Measurements from ENCODE around the gene CRIM1. TPM values are rescaled to one million over a fixed set of nuclear protein-coding genes. Genes with fewer than 3 reads are reported as not detected.

The CRIM1 gene
- total and polyA plus RNA-seq, 2 of the 8 experiments (the other 6 are each of a cell fraction or from before 2014, with no cell fraction given), result 9.4 to 28.4 TPM

DNA sequence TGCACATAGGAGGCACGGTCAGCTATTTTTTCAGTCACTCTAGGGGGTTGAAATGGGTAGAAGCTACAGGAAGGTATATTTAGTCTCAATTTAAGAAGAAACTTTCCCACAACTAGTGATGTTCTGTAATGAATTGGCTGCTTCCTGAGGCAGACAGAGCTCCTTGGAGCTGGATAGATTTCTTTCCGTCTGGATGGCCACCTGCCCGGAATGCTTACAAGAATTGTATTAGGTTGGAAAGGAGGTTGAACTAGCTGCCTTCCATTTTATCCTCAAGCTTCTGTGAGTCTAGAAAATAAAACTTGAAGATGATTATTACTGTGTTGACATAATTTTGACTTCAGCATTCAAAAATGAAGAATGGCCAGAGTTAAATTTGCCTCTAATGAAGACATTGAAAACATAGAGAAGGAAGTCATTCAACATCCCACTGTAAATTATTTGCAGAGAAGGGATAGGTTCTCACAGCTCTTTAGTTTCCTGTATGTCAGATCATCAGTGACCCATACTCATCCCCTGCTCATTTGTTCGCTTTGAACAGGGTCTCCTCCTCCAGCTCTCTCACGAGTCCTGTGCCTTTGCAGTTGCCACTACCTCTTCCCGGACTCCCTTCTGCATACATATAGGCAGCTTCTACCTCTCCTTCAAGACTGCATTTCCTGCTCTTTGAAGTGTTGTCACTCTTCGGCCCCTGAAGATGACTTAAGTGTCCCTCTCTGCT is 88.8 kb downstream of the CRIM1 start:
- H4K20me1 ChIP-seq (replicated peaks in 1 of 2; ENCODE audit: control insufficient read depth in 1 of 2, insufficient read depth in 2 of 2, low read length in 2 of 2), result no peaks in the 10 kb centered on the region
- no peak overlapping the region for H3K4ac ChIP-seq (replicated peaks; ENCODE audit: insufficient read length, low read depth, low read length)
- no peak overlapping the region for H2BK5ac ChIP-seq (ENCODE audit: low read depth, low read length)
- H4K8ac ChIP-seq (ENCODE audit: extremely low read depth, insufficient read depth, low read length), result no peak overlapping the region
- no peak overlapping the region for H4K91ac ChIP-seq (replicated peaks; ENCODE audit: insufficient read length, low read length)
- no peak overlapping the region for H2BK12ac ChIP-seq (ENCODE audit: low read depth, low read length)
- no peaks in the 10 kb centered on the region for H3K27me3 ChIP-seq (replicated peaks in 1 of 4; ENCODE audit: control insufficient read depth in 3 of 4, extremely low read depth in 1 of 4, insufficient read depth in 3 of 4, low read length in 3 of 4)
- no peak overlapping the region for H3K27ac ChIP-seq (ENCODE audit: low read depth, low read length)
- no peak overlapping the region for H3K9ac ChIP-seq (replicated peaks in 1 of 4; ENCODE audit: extremely low read depth in 1 of 4, low read depth in 3 of 4, low read length in 3 of 4)
- FAIRE-seq (no peak), DNase-seq (ENCODE audit: low read depth in 1 of 2, low spot score in 2 of 2) (no peak)
- H3K4me2 ChIP-seq (ENCODE audit: insufficient read depth in 1 of 2, low read depth in 2 of 2, low read length in 2 of 2), result no peak overlapping the region
- no peak overlapping the region for H3K14ac ChIP-seq (ENCODE audit: insufficient read length)
- H2AFZ ChIP-seq (ENCODE audit: low read length), result no peak overlapping the region
- no peak overlapping the region for H2BK20ac ChIP-seq (ENCODE audit: low read length)
- H3K79me1 ChIP-seq (ENCODE audit: low read depth, low read length), result no peaks in the 10 kb centered on the region; the same call in 1 of the 2 replicates
- H3K36me3 ChIP-seq (ENCODE audit: control insufficient read depth in 2 of 4, insufficient read depth in 4 of 4, low read length in 3 of 4), result peaks cover 5 to 46% (median 29%) of the 10 kb centered on the region in 4 experiments; a peak in 7 of 8 replicates
- no peaks in the 10 kb centered on the region for H3K9me3 ChIP-seq (ENCODE audit: insufficient read depth in 2 of 2, low read depth in 1 of 2, low read length in 1 of 2)
- no peak overlapping the region for H2AK5ac ChIP-seq (ENCODE audit: low read depth, low read length)
- no peak overlapping the region for H3K56ac ChIP-seq (replicated peaks; ENCODE audit: insufficient read length, low read depth, low read length)
- no peaks in the 10 kb centered on the region for H3K4me1 ChIP-seq (replicated peaks in 1 of 4; ENCODE audit: control insufficient read depth in 3 of 4, insufficient read depth in 4 of 4, low read length in 3 of 4)
- H3K23ac ChIP-seq (ENCODE audit: insufficient read length), result no peak overlapping the region
- no peak overlapping the region for H4K5ac ChIP-seq (ENCODE audit: insufficient read length, low read depth, low read length)
- no peak overlapping the region for H2BK120ac ChIP-seq (replicated peaks; ENCODE audit: low read depth, low read length)
- WGBS, 2 experiments (ENCODE audit: extremely low coverage in 1 of 2, insufficient coverage in 1 of 2, insufficient read length in 1 of 2, insufficient replicate concordance in 2 of 2, low coverage in 1 of 2, low lambda C conversion rate in 2 of 2, missing lambda C conversion rate in 1 of 2), result 88% methylated on average over 7 of the region's 7 CpGs; no CpG with 5 or more reads in 1 of the 2 experiments
- POLR2A ChIA-PET (ENCODE audit: partially characterized antibody), result no interaction called here
- H3K18ac ChIP-seq (ENCODE audit: extremely low read depth, low read length), result no peak overlapping the region
- peaks cover 2% of the 10 kb centered on the region; the same call in 1 of the 2 replicates for H3K23me2 ChIP-seq (ENCODE audit: low read depth, low read length)
- no peak overlapping the region for H3K4me3 ChIP-seq (ENCODE audit: extremely low read depth in 1 of 4, insufficient read depth in 2 of 4, low read depth in 3 of 4, low read length in 4 of 4)
- CTCF ChIA-PET (ENCODE audit: partially characterized antibody), result interaction anchor here (0.5 to 1.9 kb wide), 3 partner anchors 16 to 63 kb away, joined by 3 to 10 read pairs (median 4); no protein-coding TSS in a partner anchor
- peaks cover 0 to 5% of the 10 kb centered on the region in 2 experiments; a peak in 1 of 4 replicates for H3K79me2 ChIP-seq (ENCODE audit: control insufficient read depth in 1 of 2, insufficient read depth in 2 of 2, low read length in 2 of 2)
- H2BK15ac ChIP-seq (ENCODE audit: low read length), result no peak overlapping the region
- no peak for TF ChIP-seq BCL11A (IDR thresholded peaks at IDR 0.05; ENCODE audit: low read depth in 2 of 2, low read length in 2 of 2)
- no peak for TF ChIP-seq SUZ12 (IDR thresholded peaks at IDR 0.05; ENCODE audit: low read length)
- no peak for TF ChIP-seq POU5F1 (IDR thresholded peaks at IDR 0.05; ENCODE audit: low read depth, low read length)
